Right cardiac atrium (tissue), 5 donors: ENCODE data around the gene SORL1. TPM values are rescaled to one million over a fixed set of nuclear protein-coding genes. Genes with fewer than 3 reads are reported as not detected.

Experiments
- ATAC-seq, 2 donors: fragments of 200-7000 bp; cut with Tn5 transposase; one replicate each; pipeline versions ENCODE4 v1.8.0 to v1.9.1; 2020; ENCODE audit warnings: moderate library complexity in 2 of 2, mild to moderate bottlenecking in 1 of 2
- DNase-seq, 3 donors: peaks; one replicate each; pipeline ENCODE4 v3.0.0-alpha.2; 2020
- H3K27ac ChIP-seq: one replicate; pipeline ENCODE4 v1.5.1; 2013; ENCODE audit warnings: mild to moderate bottlenecking, low read length, control low read depth, moderate library complexity
- H3K27me3 ChIP-seq: one replicate; pipeline ENCODE4 v1.6.1; 2013; ENCODE audit not compliant: control insufficient read depth, insufficient read depth
- H3K4me1 ChIP-seq: one replicate; pipeline ENCODE4 v1.6.1; 2013; ENCODE audit warnings: low read length; ENCODE audit not compliant: control insufficient read depth, insufficient read depth
- H3K4me3 ChIP-seq: one replicate; pipeline ENCODE4 v1.5.1; 2013; ENCODE audit warnings: low read length, control low read depth
- H3K9me3 ChIP-seq: one replicate; pipeline ENCODE4 v1.6.1; 2013; ENCODE audit warnings: low read length; ENCODE audit not compliant: control insufficient read depth
- WGBS: extraction: QIAGEN DNeasy Blood & Tissue Kit; methylation state at CpG from one replicate; pipeline ENCODE4 v1.1.7; 2013; 5-methylcytosine and 5-hydroxymethylcytosine counted together
- intact Hi-C, 4 donors: fragments of 100-400 bp; cut with DNase I; formaldehyde crosslinking; loops; one replicate each; pipeline versions ENCODE4 v1.11.0 to v1.14.0; 2022 to 2023
- polyA plus RNA-seq: library from polyadenylated mRNA; stranded (reverse); fragments of 200-250 nt; gene quantifications from one replicate; pipeline ENCODE4 v1.2.3, GENCODE V29; 2013
- total RNA-seq, 4 donors: library from RNA; stranded (reverse); fragmentation: NEBNext Ultra II Directional; extraction: Animal tissue kit (Norgen Biotek cat#: 25700); gene quantifications; one replicate each; pipeline ENCODE4 v1.2.1, GENCODE V29; 2021
- donor health status: healthy with polysubstance abuse.
- donor health status: DM: no; HTN: yes; CAD: no.
- donor health status: DM: no; HTN: no; CAD: no.
- donor health status: DM: no; HTN: yes; CAD: no; lungs with severe emphysema.
- donor health status: DM: yes; HTN: yes; CAD: no.

SORL1 gene
- total and polyA plus RNA-seq, 5 donors, result 0.57 to 9.2 (median 5.3) TPM

- Histone ChIP-seq H3K4me3 (no peak overlapping the region), H3K9me3 (no peaks in the 10 kb centered on the region), H3K4me1 (no peaks in the 10 kb centered on the region), H3K27ac (no peak overlapping the region), H3K27me3 (no peaks in the 10 kb centered on the region)
- DNase-seq (no peak), ATAC-seq (no peak)
- WGBS, result 64% methylated on average over 2 of the region's 2 CpGs
- intact Hi-C loops, result loop anchor here (5.0 to 10.0 kb wide), 4 partner anchors 270 to 350 kb away; no protein-coding TSS in a partner anchor
Observed at GRCh38 chr11:121592708-121593107, 140.6 kb downstream of the SORL1 start.

- Histone ChIP-seq H3K27me3 (no peaks in the 10 kb centered on the region), H3K4me1 (no peaks in the 10 kb centered on the region), H3K4me3 (no peak overlapping the region), H3K9me3 (no peaks in the 10 kb centered on the region), H3K27ac (no peak overlapping the region)
- DNase-seq, result peak; percentile 55 to 63 (median 58)
- intact Hi-C loops, result loop anchor here in 1 of 4 donors (10.0 kb wide), 1 partner anchor 341 kb away; no protein-coding TSS in a partner anchor
- ATAC-seq, result peak; percentile 79 to 85
- 65% methylated on average over 15 of the region's 15 CpGs for WGBS
Observed at GRCh38 chr11:121595717-121596161, 143.6 kb downstream of the SORL1 start.

GRCh38 chr11:121596195-121597155, 144.4 kb downstream of the SORL1 start:
- peak; percentile 55 to 61 for ATAC-seq
- Histone ChIP-seq H3K27me3 (no peaks in the 10 kb centered on the region), H3K4me3 (no peak overlapping the region), H3K4me1 (no peaks in the 10 kb centered on the region), H3K9me3 (no peaks in the 10 kb centered on the region), H3K27ac (no peak overlapping the region)
- intact Hi-C loops, result loop anchor here in 1 of 4 donors (10.0 kb wide), 1 partner anchor 342 kb away; no protein-coding TSS in a partner anchor
- WGBS, result 73% methylated on average over 19 of the region's 19 CpGs
- DNase-seq, result peak in 1 of 3 donors; percentile 49

GRCh38 chr11:121603316-121603715, 151.2 kb downstream of the SORL1 start:
- Histone ChIP-seq H3K27me3 (no peaks in the 10 kb centered on the region), H3K4me3 (no peak overlapping the region), H3K27ac (no peak overlapping the region), H3K9me3 (no peaks in the 10 kb centered on the region), H3K4me1 (no peaks in the 10 kb centered on the region)
- intact Hi-C loops, result no loop called here
- ATAC-seq (no peak), DNase-seq (no peak)
- 71% methylated on average over 2 of the region's 2 CpGs for WGBS

GRCh38 chr11:121604152-121604551, 152.0 kb downstream of the SORL1 start:
- ATAC-seq, result peak in 1 of 2 donors; percentile 36
- Histone ChIP-seq H3K4me1 (no peaks in the 10 kb centered on the region), H3K27ac (no peak overlapping the region), H3K4me3 (no peak overlapping the region), H3K9me3 (no peaks in the 10 kb centered on the region), H3K27me3 (no peaks in the 10 kb centered on the region)
- DNase-seq, result no peak
- 95% methylated on average over 13 of the region's 13 CpGs for WGBS
- intact Hi-C loops, result no loop called here

- no peaks in the 10 kb centered on the region for H3K27me3 ChIP-seq
- intact Hi-C loops, result no loop called here
- no peak overlapping the region for H3K27ac ChIP-seq
- no peaks in the 10 kb centered on the region for H3K4me1 ChIP-seq
- 96% methylated on average over 4 of the region's 4 CpGs for WGBS
- DNase-seq (no peak), ATAC-seq (no peak)
- no peak overlapping the region for H3K4me3 ChIP-seq
- no peaks in the 10 kb centered on the region for H3K9me3 ChIP-seq
Observed at GRCh38 chr11:121606354-121606753, 154.2 kb downstream of the SORL1 start.

- Histone ChIP-seq H3K27ac (no peak overlapping the region), H3K9me3 (no peaks in the 10 kb centered on the region), H3K4me3 (no peak overlapping the region), H3K4me1 (no peaks in the 10 kb centered on the region), H3K27me3 (no peaks in the 10 kb centered on the region)
- ATAC-seq, result no peak
- DNase-seq, result no peak
- intact Hi-C loops, result no loop called here
- WGBS, result 90% methylated on average over 5 of the region's 5 CpGs
Observed at GRCh38 chr11:121607341-121607740, 155.2 kb downstream of the SORL1 start.

- ATAC-seq, result peak in 1 of 2 donors; percentile 38
- WGBS, result 94% methylated on average over 9 of the region's 9 CpGs
- Histone ChIP-seq H3K27ac (no peak overlapping the region), H3K9me3 (no peaks in the 10 kb centered on the region), H3K4me1 (no peaks in the 10 kb centered on the region), H3K4me3 (no peak overlapping the region), H3K27me3 (no peaks in the 10 kb centered on the region)
- intact Hi-C loops, result no loop called here
- no peak for DNase-seq
Observed at GRCh38 chr11:121608545-121609098, 156.5 kb downstream of the SORL1 start.

GRCh38 chr11:121610706-121611105, 158.6 kb downstream of the SORL1 start:
- Histone ChIP-seq H3K4me1 (no peaks in the 10 kb centered on the region), H3K9me3 (no peaks in the 10 kb centered on the region), H3K4me3 (no peak overlapping the region), H3K27ac (no peak overlapping the region), H3K27me3 (no peaks in the 10 kb centered on the region)
- intact Hi-C loops, result no loop called here
- 83% methylated on average over 6 of the region's 6 CpGs for WGBS
- ATAC-seq (no peak), DNase-seq (no peak)

- 93% methylated on average over 6 of the region's 6 CpGs for WGBS
- Histone ChIP-seq H3K9me3 (no peaks in the 10 kb centered on the region), H3K27ac (no peak overlapping the region), H3K4me1 (no peaks in the 10 kb centered on the region), H3K4me3 (no peak overlapping the region), H3K27me3 (no peaks in the 10 kb centered on the region)
- DNase-seq, result no peak
- intact Hi-C loops, result no loop called here
- no peak for ATAC-seq
Observed at GRCh38 chr11:121611242-121611641, 159.1 kb downstream of the SORL1 start.

GRCh38 chr11:121613724-121614123, 161.6 kb downstream of the SORL1 start:
- Histone ChIP-seq H3K27me3 (no peaks in the 10 kb centered on the region), H3K9me3 (no peaks in the 10 kb centered on the region), H3K4me3 (no peak overlapping the region), H3K27ac (no peak overlapping the region), H3K4me1 (no peaks in the 10 kb centered on the region)
- intact Hi-C loops, result no loop called here
- no peak for DNase-seq
- ATAC-seq, result no peak
- 73% methylated on average over 4 of the region's 4 CpGs for WGBS
